ENCODE results near the gene IER5.

The IER5 gene

GRCh38 chr1:181099152-181100014 is 10.9 kb downstream of the IER5 start:
- DNase-seq = no peak

- DNase-seq = no peak
Observed at GRCh38 chr1:181100015-181100905, 11.8 kb downstream of the IER5 start.

- no peak for DNase-seq
Observed at GRCh38 chr1:181100934-181101333, 12.4 kb downstream of the IER5 start.

GRCh38 chr1:181101581-181102226 is 13.2 kb downstream of the IER5 start:
- DNase-seq = peak; percentile 48

- DNase-seq = no peak
Observed at GRCh38 chr1:181102841-181103240, 14.3 kb downstream of the IER5 start.

GRCh38 chr1:181103399-181103798 is 14.9 kb downstream of the IER5 start:
- no peak for DNase-seq

GRCh38 chr1:181104042-181104789 is 15.7 kb downstream of the IER5 start:
- DNase-seq = no peak

GRCh38 chr1:181104790-181105133 is 16.3 kb downstream of the IER5 start:
- DNase-seq = peak; percentile 61

- DNase-seq = peak; percentile 91
Observed at GRCh38 chr1:181105134-181106021, 16.9 kb downstream of the IER5 start.

- no peak for DNase-seq
Observed at GRCh38 chr1:181106022-181106312, 17.5 kb downstream of the IER5 start.

GRCh38 chr1:181106479-181106878 is 18.0 kb downstream of the IER5 start:
- DNase-seq = no peak

- DNase-seq = no peak
Observed at GRCh38 chr1:181107711-181108110, 19.2 kb downstream of the IER5 start.

GRCh38 chr1:181108304-181108867 is 19.9 kb downstream of the IER5 start:
- no peak for DNase-seq

- DNase-seq = no peak
Observed at GRCh38 chr1:181110013-181110412, 21.5 kb downstream of the IER5 start.

GRCh38 chr1:181111559-181111958 is 23.1 kb downstream of the IER5 start:
- DNase-seq = no peak

GRCh38 chr1:181112071-181112929 is 23.8 kb downstream of the IER5 start:
- DNase-seq = no peak

- peak; percentile 51 for DNase-seq
Observed at GRCh38 chr1:181113059-181113641, 24.6 kb downstream of the IER5 start.

- no peak for DNase-seq
Observed at GRCh38 chr1:181114574-181115367, 26.3 kb downstream of the IER5 start.

GRCh38 chr1:181115368-181115684 is 26.8 kb downstream of the IER5 start:
- no peak for DNase-seq
